ENCODE results near the gene NAA16. TPM values are rescaled to one million over a fixed set of nuclear protein-coding genes. Genes with fewer than 3 reads are reported as not detected.

NAA16 gene
- polyA plus RNA-seq, 1 of the 3 experiments (the other 2 are of a cell fraction): 4.4 TPM

DNA sequence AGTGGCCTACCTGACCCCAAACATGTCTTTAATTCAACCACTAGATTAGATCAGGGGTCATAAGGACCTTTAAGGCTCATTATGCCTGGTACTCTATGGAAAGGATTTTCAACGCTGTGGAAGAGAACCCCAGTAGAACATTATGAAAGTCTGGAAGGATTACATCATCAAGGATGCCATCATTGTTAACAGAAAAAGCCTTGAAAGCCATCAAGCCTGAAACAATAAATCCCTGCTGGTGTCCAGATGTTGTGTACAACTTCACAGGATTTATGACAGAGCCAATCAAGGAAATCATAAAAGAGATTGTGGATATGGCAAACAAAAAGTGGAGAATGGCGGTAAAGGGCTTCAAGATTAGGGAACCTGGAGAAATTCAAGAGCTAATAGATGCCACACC lies 59.7 kb downstream of the NAA16 start:
- Histone ChIP-seq H2AFZ (ENCODE audit: low read depth) (no peak overlapping the region), H3F3A (replicated peaks; ENCODE audit: insufficient read depth) (peaks cover 10% of the 10 kb centered on the region), H3K4me2 (no peak overlapping the region), H3K9me3 (no peaks in the 10 kb centered on the region), H3K79me2 (ENCODE audit: insufficient read depth) (no peaks in the 10 kb centered on the region), H3K27me3 (ENCODE audit: insufficient read depth) (no peaks in the 10 kb centered on the region), H3K9me2 (no peaks in the 10 kb centered on the region), H4K20me1 (ENCODE audit: insufficient read depth) (no peaks in the 10 kb centered on the region), H3K4me1 (ENCODE audit: control insufficient read depth in 1 of 2, insufficient read depth in 2 of 2, low read depth in 1 of 2, low read length in 1 of 2) (no peaks in the 10 kb centered on the region; a peak in 1 of 4 replicates), H3K27ac (ENCODE audit: low read depth in 2 of 2, low read length in 1 of 2) (no peak overlapping the region), H3K9ac (no peak overlapping the region), H3K4me3 (ENCODE audit: low read depth in 2 of 2, low read length in 1 of 2) (no peak overlapping the region), H3K36me3 (replicated peaks in 1 of 2; ENCODE audit: control insufficient read depth in 1 of 2, insufficient read depth in 2 of 2, low read length in 1 of 2) (peaks cover 83 to 85% of the 10 kb centered on the region in 2 experiments)
- 50% methylated on average over 2 of the region's 2 CpGs for WGBS (ENCODE audit: low lambda C conversion rate)
- CTCF ChIA-PET: interaction anchor here (2.1 kb wide), 1 partner anchor 14 kb away, joined by 6 read pairs; no protein-coding TSS in a partner anchor
- DNase-seq: no peak
- POLR2A ChIA-PET: no interaction called here
- TF ChIP-seq SMC3 (IDR thresholded peaks at IDR 0.05; ENCODE audit: low read depth, low read length) (no peak), FOSL2 (IDR thresholded peaks at IDR 0.05; ENCODE audit: borderline replicate concordance, low read depth) (no peak), TAF1 (IDR thresholded peaks at IDR 0.05; ENCODE audit: borderline replicate concordance, low read depth, low read length) (no peak), JUND (IDR thresholded peaks at IDR 0.05) (no peak), NRF1 (IDR thresholded peaks at IDR 0.05; ENCODE audit: low read depth, low read length) (no peak), MXI1 (IDR thresholded peaks at IDR 0.05; ENCODE audit: low read depth, low read length) (no peak), SIN3A (IDR thresholded peaks at IDR 0.05; ENCODE audit: borderline replicate concordance, low read depth, low read length) (no peak), GATA2 (CRISPR knock-in tag; IDR thresholded peaks at IDR 0.05) (no peak), ELF1 (IDR thresholded peaks at IDR 0.05) (no peak), TEAD4 (IDR thresholded peaks at IDR 0.05; ENCODE audit: borderline replicate concordance, insufficient read depth) (no peak)
- TF ChIP-seq, protein P1, sequence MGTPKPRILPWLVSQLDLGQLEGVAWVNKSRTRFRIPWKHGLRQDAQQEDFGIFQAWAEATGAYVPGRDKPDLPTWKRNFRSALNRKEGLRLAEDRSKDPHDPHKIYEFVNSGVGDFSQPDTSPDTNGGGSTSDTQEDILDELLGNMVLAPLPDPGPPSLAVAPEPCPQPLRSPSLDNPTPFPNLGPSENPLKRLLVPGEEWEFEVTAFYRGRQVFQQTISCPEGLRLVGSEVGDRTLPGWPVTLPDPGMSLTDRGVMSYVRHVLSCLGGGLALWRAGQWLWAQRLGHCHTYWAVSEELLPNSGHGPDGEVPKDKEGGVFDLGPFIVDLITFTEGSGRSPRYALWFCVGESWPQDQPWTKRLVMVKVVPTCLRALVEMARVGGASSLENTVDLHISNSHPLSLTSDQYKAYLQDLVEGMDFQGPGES (IDR thresholded peaks at IDR 0.05; ENCODE audit: low read depth, low read length): no peak
- TF ChIP-seq, protein P2, sequence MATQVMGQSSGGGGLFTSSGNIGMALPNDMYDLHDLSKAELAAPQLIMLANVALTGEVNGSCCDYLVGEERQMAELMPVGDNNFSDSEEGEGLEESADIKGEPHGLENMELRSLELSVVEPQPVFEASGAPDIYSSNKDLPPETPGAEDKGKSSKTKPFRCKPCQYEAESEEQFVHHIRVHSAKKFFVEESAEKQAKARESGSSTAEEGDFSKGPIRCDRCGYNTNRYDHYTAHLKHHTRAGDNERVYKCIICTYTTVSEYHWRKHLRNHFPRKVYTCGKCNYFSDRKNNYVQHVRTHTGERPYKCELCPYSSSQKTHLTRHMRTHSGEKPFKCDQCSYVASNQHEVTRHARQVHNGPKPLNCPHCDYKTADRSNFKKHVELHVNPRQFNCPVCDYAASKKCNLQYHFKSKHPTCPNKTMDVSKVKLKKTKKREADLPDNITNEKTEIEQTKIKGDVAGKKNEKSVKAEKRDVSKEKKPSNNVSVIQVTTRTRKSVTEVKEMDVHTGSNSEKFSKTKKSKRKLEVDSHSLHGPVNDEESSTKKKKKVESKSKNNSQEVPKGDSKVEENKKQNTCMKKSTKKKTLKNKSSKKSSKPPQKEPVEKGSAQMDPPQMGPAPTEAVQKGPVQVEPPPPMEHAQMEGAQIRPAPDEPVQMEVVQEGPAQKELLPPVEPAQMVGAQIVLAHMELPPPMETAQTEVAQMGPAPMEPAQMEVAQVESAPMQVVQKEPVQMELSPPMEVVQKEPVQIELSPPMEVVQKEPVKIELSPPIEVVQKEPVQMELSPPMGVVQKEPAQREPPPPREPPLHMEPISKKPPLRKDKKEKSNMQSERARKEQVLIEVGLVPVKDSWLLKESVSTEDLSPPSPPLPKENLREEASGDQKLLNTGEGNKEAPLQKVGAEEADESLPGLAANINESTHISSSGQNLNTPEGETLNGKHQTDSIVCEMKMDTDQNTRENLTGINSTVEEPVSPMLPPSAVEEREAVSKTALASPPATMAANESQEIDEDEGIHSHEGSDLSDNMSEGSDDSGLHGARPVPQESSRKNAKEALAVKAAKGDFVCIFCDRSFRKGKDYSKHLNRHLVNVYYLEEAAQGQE (IDR thresholded peaks at IDR 0.05; ENCODE audit: low read depth, low read length): no peak
- TF ChIP-seq, protein P3, sequence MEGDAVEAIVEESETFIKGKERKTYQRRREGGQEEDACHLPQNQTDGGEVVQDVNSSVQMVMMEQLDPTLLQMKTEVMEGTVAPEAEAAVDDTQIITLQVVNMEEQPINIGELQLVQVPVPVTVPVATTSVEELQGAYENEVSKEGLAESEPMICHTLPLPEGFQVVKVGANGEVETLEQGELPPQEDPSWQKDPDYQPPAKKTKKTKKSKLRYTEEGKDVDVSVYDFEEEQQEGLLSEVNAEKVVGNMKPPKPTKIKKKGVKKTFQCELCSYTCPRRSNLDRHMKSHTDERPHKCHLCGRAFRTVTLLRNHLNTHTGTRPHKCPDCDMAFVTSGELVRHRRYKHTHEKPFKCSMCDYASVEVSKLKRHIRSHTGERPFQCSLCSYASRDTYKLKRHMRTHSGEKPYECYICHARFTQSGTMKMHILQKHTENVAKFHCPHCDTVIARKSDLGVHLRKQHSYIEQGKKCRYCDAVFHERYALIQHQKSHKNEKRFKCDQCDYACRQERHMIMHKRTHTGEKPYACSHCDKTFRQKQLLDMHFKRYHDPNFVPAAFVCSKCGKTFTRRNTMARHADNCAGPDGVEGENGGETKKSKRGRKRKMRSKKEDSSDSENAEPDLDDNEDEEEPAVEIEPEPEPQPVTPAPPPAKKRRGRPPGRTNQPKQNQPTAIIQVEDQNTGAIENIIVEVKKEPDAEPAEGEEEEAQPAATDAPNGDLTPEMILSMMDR (IDR thresholded peaks at IDR 0.05): no peak
- TF ChIP-seq, protein P4, sequence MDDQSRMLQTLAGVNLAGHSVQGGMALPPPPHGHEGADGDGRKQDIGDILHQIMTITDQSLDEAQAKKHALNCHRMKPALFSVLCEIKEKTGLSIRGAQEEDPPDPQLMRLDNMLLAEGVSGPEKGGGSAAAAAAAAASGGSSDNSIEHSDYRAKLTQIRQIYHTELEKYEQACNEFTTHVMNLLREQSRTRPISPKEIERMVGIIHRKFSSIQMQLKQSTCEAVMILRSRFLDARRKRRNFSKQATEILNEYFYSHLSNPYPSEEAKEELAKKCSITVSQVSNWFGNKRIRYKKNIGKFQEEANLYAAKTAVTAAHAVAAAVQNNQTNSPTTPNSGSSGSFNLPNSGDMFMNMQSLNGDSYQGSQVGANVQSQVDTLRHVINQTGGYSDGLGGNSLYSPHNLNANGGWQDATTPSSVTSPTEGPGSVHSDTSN (IDR thresholded peaks at IDR 0.05): no peak
